GM12875 (cell line): ENCODE measurements around the gene TEDC2.

Experiments used
- H3K4me3 ChIP-seq: one replicate; pipeline ENCODE4 v1.5.1; 2011; ENCODE audit warnings: low read depth, low read length, control low read depth
- CTCF ChIP-seq: IDR thresholded peaks from 2 replicates; pipeline ENCODE4 v1.5.1; 2011; ENCODE audit warnings: low read depth, mild to moderate bottlenecking, control low read depth, inconsistent platforms, low read length, moderate library complexity, borderline replicate concordance; ENCODE audit not compliant: insufficient read depth

TEDC2 gene, protein sequence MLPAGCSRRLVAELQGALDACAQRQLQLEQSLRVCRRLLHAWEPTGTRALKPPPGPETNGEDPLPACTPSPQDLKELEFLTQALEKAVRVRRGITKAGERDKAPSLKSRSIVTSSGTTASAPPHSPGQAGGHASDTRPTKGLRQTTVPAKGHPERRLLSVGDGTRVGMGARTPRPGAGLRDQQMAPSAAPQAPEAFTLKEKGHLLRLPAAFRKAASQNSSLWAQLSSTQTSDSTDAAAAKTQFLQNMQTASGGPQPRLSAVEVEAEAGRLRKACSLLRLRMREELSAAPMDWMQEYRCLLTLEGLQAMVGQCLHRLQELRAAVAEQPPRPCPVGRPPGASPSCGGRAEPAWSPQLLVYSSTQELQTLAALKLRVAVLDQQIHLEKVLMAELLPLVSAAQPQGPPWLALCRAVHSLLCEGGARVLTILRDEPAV

GRCh38 chr16:2459647-2460390 is at the start of gene TEDC2:
TSS of gene TEDC2 (plus strand) at chr16:2460109. CDS start at chr16:2460145, 36 bp downstream.
- peak within 1 kb of the TSS; percentile 83 for H3K4me3 ChIP-seq
- no peak for TF ChIP-seq CTCF

DNA sequence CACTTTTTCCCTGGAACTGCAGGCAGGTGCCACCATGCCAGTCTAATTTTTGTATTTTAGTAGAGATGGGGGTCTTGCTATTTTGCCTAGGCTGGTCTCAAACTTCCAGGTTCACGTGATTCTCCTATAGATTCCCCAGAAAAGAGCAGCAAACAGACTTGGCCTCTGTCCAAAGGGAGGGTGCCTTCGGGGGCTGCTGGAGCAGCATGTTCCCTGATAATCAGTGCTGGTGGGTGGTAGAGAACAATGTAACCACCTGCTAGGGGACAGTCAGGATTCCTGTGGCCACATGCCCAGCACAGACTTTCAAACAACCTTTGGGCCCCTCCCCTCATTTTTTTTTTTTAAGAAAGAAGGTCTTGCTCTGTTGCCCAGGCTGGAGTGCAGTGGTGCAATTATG is 44.8 kb upstream of the TEDC2 start:
- no peak overlapping the region for H3K4me3 ChIP-seq
- no peak for TF ChIP-seq CTCF

DNA sequence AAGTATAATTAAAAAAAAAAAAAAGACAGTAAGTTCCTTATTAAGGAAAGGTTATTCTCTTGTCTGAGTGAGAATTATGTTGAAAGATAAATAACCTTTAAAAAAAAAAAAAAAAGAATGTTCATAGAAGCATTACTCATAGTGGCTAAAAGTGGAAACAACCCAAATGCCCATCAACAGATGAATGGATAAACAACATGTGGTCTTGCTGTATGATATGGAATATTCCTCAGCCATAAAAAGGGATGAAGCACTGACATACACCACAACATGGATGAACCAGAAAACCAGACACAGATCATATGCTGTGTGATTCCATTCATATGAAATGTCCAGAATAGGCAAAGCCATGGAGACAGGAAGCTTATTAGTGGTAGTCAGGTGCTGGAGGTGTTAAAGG is 39.9 kb upstream of the TEDC2 start:
- TF ChIP-seq CTCF = no peak

GRCh38 chr16:2422123-2422867 is 37.6 kb upstream of the TEDC2 start:
- no peak for TF ChIP-seq CTCF
- H3K4me3 ChIP-seq = no peak overlapping the region

More for the DNA sequence above, 39.9 kb upstream of the TEDC2 start:
- no peak overlapping the region for H3K4me3 ChIP-seq

- no peak for TF ChIP-seq CTCF
- H3K4me3 ChIP-seq = no peak overlapping the region
Measured at GRCh38 chr16:2424061-2425007, 35.6 kb upstream of the TEDC2 start.

DNA sequence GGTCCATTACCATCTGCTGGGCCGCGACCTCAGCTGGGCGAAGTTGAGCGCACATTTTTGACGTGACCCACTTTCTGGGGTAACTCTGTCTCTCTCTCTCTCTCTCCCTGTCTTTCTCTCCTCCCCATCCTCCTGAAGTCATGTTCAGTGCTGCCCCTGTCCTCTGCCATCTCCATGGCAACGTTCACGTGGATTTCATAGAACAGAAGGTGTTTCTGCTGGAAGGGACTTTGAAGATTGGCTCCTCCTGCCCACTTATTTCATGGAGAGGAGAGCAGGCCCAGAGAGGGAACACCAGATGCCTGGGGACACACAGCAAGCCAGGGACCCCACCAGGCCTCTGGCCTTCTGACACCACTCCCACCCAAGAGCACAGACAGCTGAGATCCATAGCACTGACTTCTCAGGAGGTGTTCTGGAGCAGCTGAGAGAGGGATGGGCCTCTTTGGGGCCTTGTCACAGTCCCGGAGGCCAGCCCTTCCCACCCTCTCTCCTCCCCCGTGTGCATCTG is 34.8 kb upstream of the TEDC2 start:
- TF ChIP-seq CTCF = no peak
- H3K4me3 ChIP-seq = no peak overlapping the region
